Transverse colon (tissue), 4 donors: ENCODE data around the gene HEYL. TPM values are rescaled to one million over a fixed set of nuclear protein-coding genes. Genes with fewer than 3 reads are reported as not detected.

Source experiments
- DNase-seq: peaks from one replicate; pipeline ENCODE4 v3.0.0-alpha.2; 2019
- H3K27ac ChIP-seq, 4 donors: fragments of 200-600 bp; sonication (generic); 2 replicates each; pipeline ENCODE4 v1.5.1; 2016 to 2018; ENCODE audit warnings: inconsistent platforms in 4 of 4
- H3K27me3 ChIP-seq: fragments of 200-600 bp; sonication (generic); 2 replicates; pipeline ENCODE4 v1.5.1; 2017; ENCODE audit warnings: inconsistent platforms
- H3K36me3 ChIP-seq, 4 donors: fragments of 200-600 bp; sonication (generic); 2 replicates each; pipeline ENCODE4 v1.5.1; 2017 to 2019; ENCODE audit warnings: inconsistent platforms in 4 of 4
- H3K4me1 ChIP-seq, 4 donors: fragments of 200-600 bp; sonication (generic); 2 replicates each; pipeline ENCODE4 v1.5.1; 2017 to 2020; ENCODE audit warnings: inconsistent platforms in 4 of 4
- H3K4me3 ChIP-seq, 4 donors: fragments of 200-600 bp; sonication (generic); 1 replicate in 1 of 4; 2 replicates in 3 of 4; pipeline versions ENCODE4 v1.5.1 to v1.6.1; 2017 to 2019; ENCODE audit warnings: inconsistent platforms in 4 of 4
- H3K9me3 ChIP-seq, 2 donors: fragments of 200-600 bp; sonication (generic); 2 replicates each; pipeline ENCODE4 v1.5.1; 2017 to 2019; ENCODE audit warnings: inconsistent platforms in 2 of 2
- EP300 ChIP-seq: sonication (generic); formaldehyde crosslinking; IDR thresholded peaks from one replicate; pipeline ENCODE4 v1.6.1; 2017; ENCODE audit warnings: antibody characterized with exemption, low read depth
- POLR2A ChIP-seq: fragments of 450-650 bp; IDR thresholded peaks from one replicate; pipeline ENCODE4 v1.6.1; 2016; ENCODE audit warnings: antibody characterized with exemption, mild to moderate bottlenecking, moderate library complexity
- POLR2AphosphoS5 ChIP-seq, 3 donors: sonication (generic); formaldehyde crosslinking; IDR thresholded peaks; one replicate each; pipeline ENCODE4 v1.6.1; 2016; ENCODE audit warnings: antibody characterized with exemption in 3 of 3
- WGBS, 2 donors: methylation state at CpG; one replicate each; pipeline ENCODE4 v1.1.5; 2018; ENCODE audit warnings: low coverage in 1 of 2; 5-methylcytosine and 5-hydroxymethylcytosine counted together
- in situ Hi-C, 4 donors: fragments of 200-750 bp; cut with MboI; loops; one replicate each; pipeline versions ENCODE4 v1.15.0 to v1.15.1; 2017; ENCODE audit warnings: low sequenced_read_pairs in 3 of 4, low pct_ligation_motif_present in 1 of 4, low pct_unique_long_range_greater_than_20kb in 1 of 4
- intact Hi-C: fragments of 100-400 bp; cut with DNase I; formaldehyde crosslinking; loops from one replicate; pipeline ENCODE4 v1.15.1; 2023; ENCODE audit warnings: low total_unique reads
- total RNA-seq, 4 donors: library from RNA; depleted of rRNA; stranded (reverse); fragments of >200 nt; gene quantifications; one replicate each; pipeline ENCODE4 v1.1.0, GENCODE V29; 2016
- TF ChIP-seq, protein P1 (sequence below), 5 experiments: fragments of 200-600 bp in 3 of 5; fragments of 450-650 bp in 2 of 5; sonication (generic) in 3 of 5; IDR thresholded peaks; 1 replicate in 2 of 5; 2 replicates in 3 of 5; pipeline ENCODE4 v1.5.1; 2016 to 2017; ENCODE audit warnings: antibody characterized with exemption in 5 of 5, inconsistent platforms in 3 of 5, mild to moderate bottlenecking in 2 of 5, moderate library complexity in 1 of 5

Gene HEYL
- total RNA-seq, 4 donors from 2014 or later: 1.2 to 12.1 (median 2.5) TPM

GRCh38 chr1:39671793-39672550 lies 32.5 kb upstream of the HEYL start, which contains the start of gene NT5C1A:
Gene NT5C1A, minus strand, starts transcription at chr1:39672107. Its CDS starts 69 bp downstream, at chr1:39672038.
- Histone ChIP-seq H3K27ac (no peak within 1 kb of the TSS), H3K4me1 (peaks cover 0 to 16% (median 14%) of the 10 kb centered on the region in 4 donors), H3K4me3 (peak within 1 kb of the TSS in 3 of 4 donors; percentile 21 to 54 (median 35)), H3K9me3 (no peaks in the 10 kb centered on the region), H3K27me3 (peaks cover 52% of the 10 kb centered on the region), H3K36me3 (no peaks in the 10 kb centered on the region)
- peak; percentile 15 for DNase-seq
- 5% methylated on average over 55 of the region's 55 CpGs; no CpG with 5 or more reads in 1 of the 2 donors for WGBS, 2 donors
- in situ Hi-C loops: loop anchor here in 1 of 4 donors (5.0 kb wide), 1 partner anchor 40 kb away; no protein-coding TSS in a partner anchor
- intact Hi-C loops: no loop called here
- TF ChIP-seq, protein P1, sequence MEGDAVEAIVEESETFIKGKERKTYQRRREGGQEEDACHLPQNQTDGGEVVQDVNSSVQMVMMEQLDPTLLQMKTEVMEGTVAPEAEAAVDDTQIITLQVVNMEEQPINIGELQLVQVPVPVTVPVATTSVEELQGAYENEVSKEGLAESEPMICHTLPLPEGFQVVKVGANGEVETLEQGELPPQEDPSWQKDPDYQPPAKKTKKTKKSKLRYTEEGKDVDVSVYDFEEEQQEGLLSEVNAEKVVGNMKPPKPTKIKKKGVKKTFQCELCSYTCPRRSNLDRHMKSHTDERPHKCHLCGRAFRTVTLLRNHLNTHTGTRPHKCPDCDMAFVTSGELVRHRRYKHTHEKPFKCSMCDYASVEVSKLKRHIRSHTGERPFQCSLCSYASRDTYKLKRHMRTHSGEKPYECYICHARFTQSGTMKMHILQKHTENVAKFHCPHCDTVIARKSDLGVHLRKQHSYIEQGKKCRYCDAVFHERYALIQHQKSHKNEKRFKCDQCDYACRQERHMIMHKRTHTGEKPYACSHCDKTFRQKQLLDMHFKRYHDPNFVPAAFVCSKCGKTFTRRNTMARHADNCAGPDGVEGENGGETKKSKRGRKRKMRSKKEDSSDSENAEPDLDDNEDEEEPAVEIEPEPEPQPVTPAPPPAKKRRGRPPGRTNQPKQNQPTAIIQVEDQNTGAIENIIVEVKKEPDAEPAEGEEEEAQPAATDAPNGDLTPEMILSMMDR (IDR thresholded peaks at IDR 0.05): no peak
- TF ChIP-seq POLR2A (no peak), POLR2AphosphoS5 (IDR thresholded peaks at IDR 0.05) (no peak), EP300 (no peak)

GRCh38 chr1:39671433-39671792 lies 32.0 kb upstream of the HEYL start:
- in situ Hi-C loops (loop anchor here in 1 of 4 donors (5.0 kb wide), 1 partner anchor 41 kb away; no protein-coding TSS in a partner anchor), intact Hi-C loops (no loop called here)
- no peak for DNase-seq
- 3% methylated on average over 11 of the region's 26 CpGs; no CpG with 5 or more reads in 1 of the 2 donors for WGBS, 2 donors
- Histone ChIP-seq H3K4me1 (peaks cover 0 to 16% (median 14%) of the 10 kb centered on the region in 4 donors), H3K4me3 (peak overlapping the region in 3 of 4 donors; percentile 21 to 54 (median 35)), H3K9me3 (no peaks in the 10 kb centered on the region), H3K36me3 (no peaks in the 10 kb centered on the region), H3K27me3 (peaks cover 52% of the 10 kb centered on the region), H3K27ac (no peak overlapping the region)
- TF ChIP-seq EP300 (no peak), POLR2A (no peak)
- TF ChIP-seq, protein P1 (IDR thresholded peaks at IDR 0.05): no peak

DNA sequence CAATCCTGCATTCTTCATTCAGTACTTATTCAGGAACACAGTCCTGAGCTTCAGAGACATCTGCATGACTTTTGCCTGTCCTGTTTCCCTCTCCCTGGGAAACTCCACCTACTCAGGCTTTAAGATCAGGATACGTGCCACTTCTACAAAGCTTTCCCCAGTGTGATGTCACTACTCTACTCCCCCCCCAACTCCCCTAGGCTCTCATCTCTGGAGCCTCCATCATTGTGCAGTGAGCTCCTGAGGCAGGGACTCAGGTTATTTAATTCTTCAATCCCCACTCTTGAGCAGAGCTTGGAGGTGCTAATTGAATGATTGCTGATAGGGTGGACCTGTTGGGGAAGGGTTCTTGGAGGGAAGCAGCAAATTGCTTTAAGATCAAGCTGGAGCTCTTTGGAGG lies 31.2 kb upstream of the HEYL start:
- in situ Hi-C loops: loop anchor here in 1 of 4 donors (5.0 kb wide), 1 partner anchor 42 kb away; no protein-coding TSS in a partner anchor

DNA sequence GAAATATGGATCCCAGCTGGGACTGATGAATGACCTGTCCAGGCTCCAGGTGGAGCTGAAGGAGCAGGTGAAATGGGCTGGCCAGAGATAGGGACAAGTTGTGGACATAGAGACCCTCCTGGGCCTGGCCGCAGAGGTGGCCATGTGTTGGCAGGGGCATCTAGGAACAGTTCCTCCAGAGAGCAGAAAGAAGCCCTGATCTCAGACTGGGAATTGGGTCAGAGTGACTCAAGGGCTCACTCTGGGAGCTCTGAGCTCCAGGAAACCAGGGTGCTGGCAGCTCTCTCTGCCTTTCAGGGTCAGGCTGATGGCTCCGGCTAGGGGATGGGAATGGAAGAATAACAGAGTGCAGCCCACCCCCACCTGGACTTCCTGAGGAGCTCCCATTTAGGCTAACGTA lies 29.5 kb upstream of the HEYL start:
- intact Hi-C loops (no loop called here), in situ Hi-C loops (no loop called here)
- Histone ChIP-seq H3K4me3 (no peak overlapping the region), H3K27ac (no peak overlapping the region), H3K4me1 (peaks cover 0 to 16% (median 14%) of the 10 kb centered on the region in 4 donors), H3K9me3 (no peaks in the 10 kb centered on the region), H3K36me3 (no peaks in the 10 kb centered on the region), H3K27me3 (peaks cover 58% of the 10 kb centered on the region)
- TF ChIP-seq POLR2A: no peak
- TF ChIP-seq, protein P1 (IDR thresholded peaks at IDR 0.05): no peak
- no peak for TF ChIP-seq EP300
- no peak for TF ChIP-seq POLR2AphosphoS5 (IDR thresholded peaks at IDR 0.05)
- WGBS, 2 donors: 91 to 100% methylated on average over 1 to 3 of the region's 3 CpGs
- DNase-seq: no peak

More for the DNA sequence above, 31.2 kb upstream of the HEYL start:
- 50 to 72% methylated on average over 1 of the region's 1 CpG for WGBS, 2 donors
- Histone ChIP-seq H3K9me3 (no peaks in the 10 kb centered on the region), H3K27me3 (peaks cover 52% of the 10 kb centered on the region), H3K4me3 (no peak overlapping the region), H3K27ac (no peak overlapping the region), H3K36me3 (no peaks in the 10 kb centered on the region), H3K4me1 (peaks cover 0 to 16% (median 14%) of the 10 kb centered on the region in 4 donors)
- intact Hi-C loops: no loop called here
- TF ChIP-seq, protein P1 (IDR thresholded peaks at IDR 0.05): no peak
- TF ChIP-seq POLR2AphosphoS5 (IDR thresholded peaks at IDR 0.05) (no peak), EP300 (no peak), POLR2A (no peak)
- no peak for DNase-seq
